HG03159 (cell line): ENCODE results near the gene MBD3L5.
"Not testable (repeated sequence)": the region's sequence is repeated elsewhere in the genome, so short reads cannot be mapped to it uniquely, and the experiment has no call there.

Experiments
- ATAC-seq: cut with Tn5 transposase; IDR thresholded peaks from one replicate; pipeline ENCODE4 v1.9.1; 2021; ENCODE audit warnings: mild to moderate bottlenecking, moderate library complexity; ENCODE audit not compliant: unreplicated experiment

MBD3L5 gene

DNA sequence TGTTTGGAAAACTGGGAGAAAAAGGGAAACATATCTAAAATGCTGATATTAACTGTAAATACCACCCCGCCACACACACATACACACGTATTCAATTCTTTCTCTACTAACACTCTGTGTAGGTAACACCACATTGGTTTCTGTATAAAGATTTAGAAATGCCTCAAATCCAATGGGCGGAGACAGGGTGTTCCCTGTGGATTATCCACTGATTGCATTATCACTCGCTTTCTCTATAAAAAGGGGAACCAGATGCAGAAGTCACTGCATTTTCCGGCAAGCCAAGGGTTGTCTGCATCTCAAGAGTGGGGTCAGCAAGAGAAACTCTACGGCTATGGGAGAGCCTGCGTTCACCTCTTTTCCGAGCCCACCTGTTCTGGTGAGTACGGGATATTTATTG lies at the start of gene MBD3L5:
MBD3L5 (plus strand) TSS at position 301 of the 400 bp plus-strand sequence; CDS start at position 335, 34 bp downstream.
- not testable (repeated sequence) for ATAC-seq

DNA sequence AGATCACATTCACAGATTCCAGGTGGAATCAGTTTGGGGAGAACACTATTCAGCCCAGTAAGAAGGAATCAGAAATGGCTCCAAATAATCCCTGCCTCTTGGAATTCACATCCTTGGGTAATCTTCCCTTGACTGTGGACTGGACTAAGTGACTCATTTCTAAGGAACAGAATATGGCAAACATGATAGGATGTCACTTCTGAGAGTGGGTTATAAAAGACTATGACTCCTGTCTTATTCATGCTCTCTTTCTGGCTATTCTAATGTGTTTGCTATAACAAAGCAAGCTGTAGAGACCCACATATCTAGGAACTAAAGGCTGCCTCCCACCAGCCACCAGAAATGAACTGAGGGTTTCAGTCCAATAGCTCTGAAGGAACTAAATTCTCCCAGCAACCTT lies 46.9 kb upstream of the MBD3L5 start:
- ATAC-seq: no peak

DNA sequence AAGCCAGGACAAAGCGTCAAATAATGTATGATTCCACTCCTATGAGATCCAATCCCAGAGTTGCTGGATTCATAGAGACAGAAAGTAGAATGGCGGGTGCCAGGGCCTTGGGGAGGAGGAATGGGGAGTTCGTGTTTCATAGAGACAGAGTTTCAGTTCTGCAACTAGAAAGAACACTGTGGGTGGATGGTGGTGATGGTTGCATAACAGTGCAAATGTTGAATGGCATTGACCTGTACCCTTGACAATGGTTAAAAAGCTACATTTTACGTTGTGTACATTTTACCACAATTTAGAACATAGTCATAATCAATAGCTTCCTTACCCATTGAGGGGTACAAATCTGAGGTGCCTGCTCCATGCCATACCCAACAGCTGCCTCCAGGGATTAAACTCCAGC lies 42.5 kb upstream of the MBD3L5 start:
- no peak for ATAC-seq

DNA sequence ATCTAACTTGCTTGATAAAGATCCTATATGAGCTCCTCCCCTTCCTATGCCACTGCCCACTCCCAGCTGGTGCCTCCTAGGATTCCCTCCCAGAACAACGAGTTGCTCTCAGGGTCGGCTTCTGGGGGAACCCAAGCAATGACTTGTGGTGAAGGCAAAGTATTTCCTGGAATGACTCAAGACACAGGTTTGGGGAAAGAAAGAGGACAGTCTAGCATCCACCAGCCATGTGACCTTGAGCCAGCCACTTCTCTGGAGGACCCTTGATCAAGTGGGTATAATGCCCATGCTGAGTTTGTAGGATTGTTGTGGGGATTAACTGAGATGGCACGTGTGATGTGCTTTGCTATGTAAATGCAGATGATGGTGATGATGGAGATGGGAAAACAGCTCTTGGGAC lies 42.1 kb upstream of the MBD3L5 start:
- no peak for ATAC-seq

DNA sequence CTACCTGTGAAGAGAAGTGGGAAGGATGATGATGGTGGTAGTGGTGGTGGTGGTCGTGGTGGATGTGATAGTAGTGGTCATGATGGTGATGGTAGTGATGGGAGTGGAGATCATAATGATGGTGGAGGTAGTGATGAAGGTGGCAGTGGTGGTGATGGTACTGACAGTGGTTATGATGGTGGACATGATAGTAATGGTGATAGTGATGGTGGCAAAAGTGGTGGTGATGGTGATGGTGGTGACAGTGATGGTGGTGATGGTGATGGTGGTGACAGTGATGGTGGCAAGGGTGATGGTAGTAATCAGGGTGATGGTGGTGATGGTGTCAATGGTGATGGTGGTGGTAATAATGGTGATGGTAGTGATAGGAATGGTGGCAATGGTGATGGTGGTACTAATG lies 35.3 kb upstream of the MBD3L5 start:
- no peak for ATAC-seq

DNA sequence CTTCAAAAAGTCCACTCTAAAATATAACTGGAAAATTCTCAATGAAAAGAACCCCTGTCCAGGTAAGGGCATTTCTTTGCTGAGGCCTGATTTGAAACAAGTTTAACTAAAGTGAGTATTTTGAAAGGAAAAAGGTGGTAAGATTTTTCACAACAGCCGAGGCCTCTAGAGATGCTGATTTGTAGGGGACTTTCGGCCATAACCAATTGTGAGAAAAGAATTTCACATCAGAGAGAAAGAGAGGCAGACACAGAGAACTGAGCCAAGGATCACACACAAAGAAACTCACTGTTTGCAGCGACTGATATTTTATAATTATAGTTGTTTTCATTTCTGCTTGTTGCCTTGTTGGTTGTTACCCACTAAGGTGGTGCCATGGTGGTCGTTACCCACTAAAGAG lies 33.6 kb upstream of the MBD3L5 start:
- ATAC-seq: no peak

DNA sequence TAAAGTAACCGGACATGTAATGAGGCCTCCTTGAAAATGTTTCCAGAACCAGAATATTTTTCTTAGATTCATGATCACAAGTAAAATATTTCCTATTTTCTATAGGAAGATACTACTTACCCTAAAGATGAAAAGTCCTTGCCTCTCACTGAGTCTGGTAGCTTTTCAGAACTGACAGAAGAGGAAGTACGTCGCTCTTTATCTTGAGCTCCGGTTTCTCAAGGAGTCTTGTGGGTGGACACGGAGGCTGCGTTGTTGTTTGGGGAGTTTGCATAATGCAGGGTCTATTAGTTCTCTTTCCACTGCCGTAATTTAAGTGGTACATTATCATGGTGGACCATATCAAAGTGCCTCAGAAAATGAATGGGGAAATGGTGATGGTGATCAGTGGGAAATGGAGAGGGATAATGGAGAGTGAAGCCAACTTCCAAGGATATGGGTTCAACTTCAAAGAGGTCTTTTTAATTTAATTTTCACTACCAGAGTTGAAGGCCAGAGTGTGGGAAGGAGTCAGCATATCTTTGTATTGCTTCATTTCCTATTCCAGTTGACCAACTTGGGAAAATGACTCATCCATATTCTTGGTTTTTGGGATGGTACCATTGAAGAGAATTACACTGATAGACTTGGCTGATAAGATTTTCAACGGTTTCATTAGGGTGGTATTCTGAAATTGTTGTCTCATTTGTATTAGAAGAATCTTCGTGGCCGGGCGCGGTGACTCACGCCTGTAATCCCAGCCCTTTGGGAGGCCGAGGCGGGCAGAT lies 32.5 kb upstream of the MBD3L5 start:
- no peak for ATAC-seq

DNA sequence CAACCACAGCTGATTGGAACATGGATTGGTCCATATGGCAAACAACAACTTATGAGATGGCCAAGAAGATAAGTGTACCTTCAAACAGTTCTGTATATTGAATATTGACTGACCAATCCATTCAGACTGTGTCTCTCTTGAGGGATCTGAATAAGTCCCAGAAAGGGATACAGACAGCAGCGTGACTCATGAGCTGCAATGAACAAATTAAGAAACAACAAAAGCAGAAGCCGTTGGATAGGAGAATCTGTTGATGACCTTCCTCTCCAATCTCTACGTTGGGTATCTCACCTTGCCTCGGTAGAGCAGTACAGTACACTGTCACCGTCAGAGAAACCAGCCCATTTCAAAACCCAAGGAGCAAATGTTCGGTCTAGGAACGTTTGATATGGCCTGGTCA lies 30.4 kb upstream of the MBD3L5 start:
- ATAC-seq: no peak

DNA sequence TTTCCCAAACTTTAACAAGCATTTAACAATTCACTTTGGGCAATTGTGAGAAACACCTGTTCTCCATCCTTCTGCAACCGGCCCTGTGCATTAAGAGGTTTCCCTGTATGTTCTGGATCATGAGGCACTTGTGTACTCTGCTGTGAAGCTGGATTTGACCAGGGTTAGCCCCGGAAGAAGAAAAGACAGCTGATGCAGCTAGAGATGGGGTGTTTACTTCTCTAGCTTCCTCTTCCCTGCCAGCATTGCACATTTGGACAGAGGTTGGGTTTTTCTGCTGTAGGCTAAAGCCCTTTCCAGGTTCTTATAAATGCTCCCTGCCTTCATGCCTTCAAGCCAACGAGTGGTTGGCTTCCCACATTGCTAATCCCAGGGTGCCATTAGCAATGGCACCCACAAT lies 30.0 kb upstream of the MBD3L5 start:
- ATAC-seq: no peak

DNA sequence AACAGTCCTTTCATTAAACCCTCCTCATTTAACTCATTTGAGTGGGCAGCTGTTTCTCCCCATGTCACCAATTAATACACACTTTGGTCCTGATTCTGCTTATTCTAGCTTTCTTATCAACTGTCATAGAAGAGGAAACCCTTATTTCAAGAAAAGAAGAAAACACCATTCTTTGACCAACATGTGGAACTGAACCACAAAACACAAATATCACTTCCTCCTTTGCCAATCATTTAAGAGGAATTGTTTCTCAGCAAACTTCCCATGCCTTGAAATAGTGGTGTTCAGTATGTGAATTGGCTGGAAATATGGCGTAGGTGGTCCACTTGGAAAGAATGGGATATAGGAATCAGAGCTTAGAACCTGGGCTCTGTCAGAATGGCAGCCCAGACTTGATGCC lies 29.6 kb upstream of the MBD3L5 start:
- no peak for ATAC-seq

DNA sequence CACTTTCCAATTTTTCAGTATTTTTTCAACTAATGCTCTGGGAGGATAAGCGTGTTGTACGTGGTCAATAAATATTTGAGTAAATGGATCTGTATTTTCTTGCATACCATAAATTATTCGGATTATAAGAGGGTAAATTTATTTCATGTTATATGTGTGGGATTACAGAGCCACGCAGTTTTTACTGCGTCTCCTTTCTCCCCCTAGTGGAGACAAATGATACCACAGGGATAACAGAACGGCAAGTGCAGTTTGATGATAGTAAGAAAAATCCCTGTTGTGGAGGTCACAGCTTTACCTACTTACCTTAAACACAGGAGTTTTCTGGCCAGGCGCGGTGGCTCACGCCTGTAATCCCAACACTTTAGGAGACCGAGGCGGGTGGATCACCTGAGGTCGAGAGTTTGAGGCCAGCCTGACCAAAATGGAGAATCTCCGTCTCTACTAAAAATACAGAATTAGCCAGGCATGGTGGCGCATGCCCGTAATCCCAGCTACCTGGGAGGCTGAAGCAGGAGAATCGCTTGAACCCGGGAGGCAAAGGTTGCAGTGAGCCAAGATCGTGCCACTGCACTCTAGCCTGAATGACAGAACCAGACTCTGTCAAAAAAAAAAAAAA lies 26.0 kb upstream of the MBD3L5 start:
- no peak for ATAC-seq

DNA sequence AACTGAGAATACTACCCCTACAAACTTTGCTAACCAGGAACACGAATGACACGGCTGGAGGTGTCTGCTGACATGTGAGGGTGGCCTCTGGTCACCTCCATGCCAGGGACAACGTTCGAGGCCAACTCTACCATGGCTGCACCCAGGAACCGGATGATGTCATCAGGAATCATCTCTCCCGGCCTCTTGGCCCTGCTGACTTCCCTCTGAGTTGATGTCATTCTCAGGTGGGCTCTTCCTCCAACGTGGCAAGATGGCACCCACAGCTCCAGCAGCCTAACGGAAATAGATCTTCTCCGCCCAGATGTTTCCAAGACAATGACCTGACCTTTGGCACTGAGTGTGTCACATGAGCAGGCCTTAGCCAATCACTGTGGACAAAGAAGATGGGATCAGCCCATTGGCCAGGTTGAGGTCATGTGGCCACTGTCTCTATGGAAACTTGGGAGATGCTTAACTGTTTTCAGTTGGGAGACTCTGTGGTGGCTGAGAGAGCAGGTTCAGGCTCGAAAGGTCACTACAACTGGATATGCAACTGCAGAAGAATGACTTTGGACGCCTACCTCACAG lies 24.2 kb upstream of the MBD3L5 start:
- no peak for ATAC-seq

DNA sequence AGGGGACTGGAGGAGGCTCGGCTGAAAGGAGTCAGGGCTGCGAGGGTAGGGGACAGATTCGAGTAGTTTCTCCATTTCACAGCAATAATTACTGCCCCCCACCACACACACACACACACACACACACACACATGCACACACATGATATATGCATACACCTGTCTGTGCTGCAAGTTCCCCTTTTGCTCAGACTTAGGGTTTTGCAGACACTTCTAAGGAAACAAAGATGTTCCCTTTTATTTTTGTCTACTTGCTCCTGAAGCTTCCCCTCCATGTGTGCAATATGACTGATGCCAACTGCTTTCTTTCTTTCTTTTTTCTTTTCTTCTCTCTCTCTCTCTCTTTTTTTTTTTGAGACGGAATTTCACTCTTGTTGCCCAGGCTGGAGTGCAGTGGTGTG lies 22.5 kb upstream of the MBD3L5 start:
- ATAC-seq: no peak

DNA sequence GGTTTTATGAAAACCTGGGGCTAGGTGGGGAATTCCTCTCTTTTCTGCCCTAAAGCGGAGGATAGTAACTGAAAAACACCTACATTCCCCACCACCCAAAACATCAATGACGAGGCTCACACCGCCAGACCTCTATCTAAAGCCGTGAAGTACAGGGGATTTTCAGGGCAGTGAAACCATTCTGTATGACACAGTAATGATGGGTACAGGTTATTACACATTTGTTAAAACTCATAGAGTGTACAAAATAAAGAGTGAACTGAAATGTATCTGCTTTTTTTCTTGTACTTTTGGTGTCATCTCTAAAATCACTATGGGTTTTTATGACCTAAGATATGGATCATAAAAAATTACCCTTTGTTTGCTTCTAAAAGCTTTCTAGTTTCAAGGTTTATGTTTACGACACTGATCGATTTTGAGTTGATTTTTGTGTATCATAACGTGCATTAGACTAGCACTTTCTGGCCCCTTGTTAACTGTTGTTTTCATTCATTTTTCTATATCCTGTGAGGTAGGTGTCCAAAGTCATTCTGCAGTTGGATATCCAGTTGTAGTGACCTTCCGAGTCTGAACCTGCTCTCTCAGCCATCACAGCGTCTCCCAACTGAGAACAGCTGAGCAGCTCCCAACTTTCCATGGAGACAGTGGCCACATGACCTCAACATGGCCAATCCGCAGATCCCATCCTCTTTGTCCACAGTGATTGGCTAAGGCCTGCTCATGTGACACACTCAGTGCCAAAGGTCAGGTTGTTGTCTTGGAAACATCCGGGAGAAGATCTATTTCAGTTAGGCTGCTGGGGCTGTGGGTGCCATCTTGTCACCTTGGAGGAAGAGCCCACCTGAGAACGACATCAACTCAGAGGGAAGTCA lies 19.4 kb upstream of the MBD3L5 start:
- no peak for ATAC-seq

DNA sequence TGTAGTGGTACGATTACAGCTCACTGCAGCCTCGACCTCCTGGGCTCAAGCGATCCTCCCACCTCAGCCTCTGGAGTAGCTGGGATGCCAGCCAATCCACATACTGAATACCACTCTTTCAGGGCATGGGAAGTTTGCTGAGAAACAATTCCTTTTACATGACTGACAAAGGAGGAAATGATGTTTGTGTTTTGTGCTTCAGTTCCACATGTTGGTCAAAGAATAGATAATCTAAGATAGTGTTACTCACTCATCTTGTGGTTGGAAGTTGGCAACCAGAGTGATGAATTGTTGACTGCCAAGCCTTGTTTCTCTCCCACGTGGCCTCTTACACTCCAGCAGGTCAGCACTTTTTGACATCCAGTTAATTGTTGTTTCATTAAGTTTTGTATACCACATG lies 16.7 kb upstream of the MBD3L5 start:
- no peak for ATAC-seq

DNA sequence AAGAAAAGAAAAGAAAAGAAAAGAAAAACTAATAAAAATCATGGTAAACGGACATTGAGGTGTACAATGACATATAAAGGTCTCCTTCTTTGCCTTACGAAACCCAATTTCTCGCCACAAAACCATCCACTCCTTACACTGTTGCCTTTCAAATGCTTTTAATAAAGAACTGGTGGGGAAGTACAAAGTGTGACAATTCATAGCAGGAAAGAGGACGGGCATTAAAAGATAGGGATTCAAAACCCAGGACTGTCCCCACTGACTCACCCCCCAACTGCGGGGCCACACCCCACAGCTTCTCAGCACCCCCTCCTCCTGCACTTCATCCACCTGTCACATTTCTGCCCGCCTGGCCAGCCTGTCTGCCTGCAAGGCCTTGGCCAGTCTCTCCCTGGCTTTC lies 11.6 kb upstream of the MBD3L5 start:
- no peak for ATAC-seq

DNA sequence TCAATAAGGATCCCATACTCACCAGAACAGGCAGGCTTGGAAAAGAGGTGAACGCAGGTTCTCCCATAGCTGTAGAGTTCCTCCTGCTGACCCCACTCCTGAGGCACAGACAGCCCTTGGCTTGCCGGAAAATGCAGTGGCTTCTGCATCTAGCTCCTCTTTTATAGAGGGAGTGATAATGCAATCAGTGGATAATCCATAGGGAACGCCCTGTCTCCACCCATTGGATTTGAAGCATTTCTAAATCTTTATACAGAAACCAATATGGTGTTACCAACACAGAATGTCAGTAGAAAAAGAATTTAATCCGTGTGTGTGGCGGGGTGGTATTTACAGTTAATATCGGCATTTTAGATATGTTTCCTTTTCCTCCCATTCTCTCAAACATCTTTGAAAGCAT lies 9.0 kb upstream of the MBD3L5 start, which contains the start of gene MBD3L2B:
MBD3L2B (minus strand) TSS at position 101 of the 400 bp plus-strand sequence; CDS start at position 67, 34 bp downstream.
- not testable (repeated sequence) for ATAC-seq

DNA sequence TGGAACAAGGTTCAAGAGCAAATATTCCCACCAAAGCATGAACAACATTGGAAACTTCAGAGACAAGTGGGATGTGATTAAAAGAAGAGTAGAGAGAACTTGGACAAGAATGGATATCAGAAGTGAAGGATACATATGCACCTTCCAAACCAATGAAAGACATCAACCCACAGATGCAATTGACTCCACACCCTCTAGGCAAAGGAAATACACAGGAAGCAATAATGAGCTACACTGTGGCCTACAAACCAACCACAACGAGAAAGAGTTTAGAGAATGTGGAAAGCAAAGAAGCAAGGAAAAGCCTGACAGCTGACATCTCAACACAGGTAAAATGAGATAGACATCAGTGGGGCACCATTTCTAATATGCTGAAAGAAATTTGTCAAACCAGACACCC lies 1.6 kb upstream of the MBD3L5 start:
- not testable (repeated sequence) for ATAC-seq

DNA sequence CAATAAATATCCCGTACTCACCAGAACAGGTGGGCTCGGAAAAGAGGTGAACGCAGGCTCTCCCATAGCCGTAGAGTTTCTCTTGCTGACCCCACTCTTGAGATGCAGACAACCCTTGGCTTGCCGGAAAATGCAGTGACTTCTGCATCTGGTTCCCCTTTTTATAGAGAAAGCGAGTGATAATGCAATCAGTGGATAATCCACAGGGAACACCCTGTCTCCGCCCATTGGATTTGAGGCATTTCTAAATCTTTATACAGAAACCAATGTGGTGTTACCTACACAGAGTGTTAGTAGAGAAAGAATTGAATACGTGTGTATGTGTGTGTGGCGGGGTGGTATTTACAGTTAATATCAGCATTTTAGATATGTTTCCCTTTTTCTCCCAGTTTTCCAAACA lies 9.7 kb downstream of the MBD3L5 start, which contains the start of gene MBD3L4:
MBD3L4 (minus strand) TSS at position 101 of the 400 bp plus-strand sequence; CDS start at position 66, 35 bp downstream.
- not testable (repeated sequence) for ATAC-seq

DNA sequence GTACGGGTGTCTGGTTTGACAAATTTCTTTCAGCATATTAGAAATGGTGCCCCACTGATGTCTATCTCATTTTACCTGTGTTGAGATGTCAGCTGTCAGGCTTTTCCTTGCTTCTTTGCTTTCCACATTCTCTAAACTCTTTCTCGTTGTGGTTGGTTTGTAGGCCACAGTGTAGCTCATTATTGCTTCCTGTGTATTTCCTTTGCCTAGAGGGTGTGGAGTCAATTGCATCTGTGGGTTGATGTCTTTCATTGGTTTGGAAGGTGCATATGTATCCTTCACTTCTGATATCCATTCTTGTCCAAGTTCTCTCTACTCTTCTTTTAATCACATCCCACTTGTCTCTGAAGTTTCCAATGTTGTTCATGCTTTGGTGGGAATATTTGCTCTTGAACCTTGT lies 11.2 kb downstream of the MBD3L5 start:
- not testable (repeated sequence) for ATAC-seq

DNA sequence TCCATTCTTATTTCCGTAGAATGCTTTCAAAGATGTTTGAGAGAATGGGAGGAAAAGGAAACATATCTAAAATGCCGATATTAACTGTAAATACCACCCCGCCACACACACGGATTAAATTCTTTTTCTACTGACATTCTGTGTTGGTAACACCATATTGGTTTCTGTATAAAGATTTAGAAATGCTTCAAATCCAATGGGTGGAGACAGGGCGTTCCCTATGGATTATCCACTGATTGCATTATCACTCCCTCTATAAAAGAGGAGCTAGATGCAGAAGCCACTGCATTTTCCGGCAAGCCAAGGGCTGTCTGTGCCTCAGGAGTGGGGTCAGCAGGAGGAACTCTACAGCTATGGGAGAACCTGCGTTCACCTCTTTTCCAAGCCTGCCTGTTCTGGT lies 18.6 kb downstream of the MBD3L5 start, which contains the start of gene MBD3L2:
MBD3L2 (plus strand) TSS at position 301 of the 400 bp plus-strand sequence; CDS start at position 354, 53 bp downstream.
- not testable (repeated sequence) for ATAC-seq
